ENCODE data around the gene GSTT2. TPM values are rescaled to one million over a fixed set of nuclear protein-coding genes. Genes with fewer than 3 reads are reported as not detected.
A peak's percentile ranks its signal among the peaks of the same experiment; 100 is the strongest.
"Not testable (repeated sequence)": the region's sequence is repeated elsewhere in the genome, so short reads cannot be mapped to it uniquely, and the experiment has no call there.

GSTT2 gene
- total RNA-seq, 1 experiment from 2014 or later, result not detected

DNA sequence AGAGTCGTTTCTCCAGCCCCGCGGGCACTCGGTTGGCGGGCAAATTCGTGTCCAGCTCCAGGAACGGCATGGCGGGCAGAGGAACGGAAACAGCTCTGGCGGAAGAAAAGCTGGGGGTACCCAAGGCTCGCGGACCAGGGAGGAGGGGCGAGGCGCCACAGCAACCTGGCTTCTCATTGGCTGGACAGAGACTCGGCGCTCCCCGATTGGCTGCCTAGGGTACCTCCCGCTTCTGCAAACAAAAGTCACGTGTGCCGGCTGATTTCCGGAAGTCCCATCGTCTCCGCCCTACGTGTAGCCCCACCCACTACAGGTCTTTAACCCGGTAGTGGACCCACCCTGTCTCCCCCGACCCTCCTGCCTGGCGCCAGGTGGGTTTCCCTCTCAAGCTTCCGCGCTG is 5.6 kb upstream of the GSTT2 start, which contains the start of gene DDT:
TSS of gene DDT (minus strand) at position 97 of the 400 bp plus-strand sequence. CDS start at position 70, 27 bp downstream.
- not testable (repeated sequence) for DNase-seq (ENCODE audit: low spot score)

DNA sequence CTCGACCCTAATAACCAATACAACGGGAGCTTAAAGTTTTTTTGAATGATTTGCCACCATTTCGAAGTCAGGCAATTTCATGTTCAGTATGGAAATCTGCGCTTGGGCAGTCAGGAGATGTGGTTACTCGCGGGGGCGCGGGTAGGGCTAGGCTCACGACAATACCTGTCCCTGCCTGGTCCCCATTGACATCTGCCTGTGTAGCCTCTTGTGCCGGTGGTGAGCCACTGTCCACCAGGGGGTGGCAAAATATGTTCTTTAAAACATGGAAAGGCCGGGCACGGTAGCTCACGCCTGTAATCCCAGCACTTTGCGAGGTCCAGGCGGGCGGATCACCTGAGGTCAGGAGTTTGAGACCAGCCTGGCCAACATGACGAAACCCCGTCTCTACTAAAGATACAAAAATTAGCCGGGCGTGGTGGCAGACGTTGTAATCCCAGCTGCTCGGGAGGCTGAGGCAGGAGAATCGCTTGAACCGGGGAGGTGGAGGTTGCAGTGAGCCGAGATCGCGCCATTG is 5.0 kb upstream of the GSTT2 start:
- DNase-seq (ENCODE audit: low spot score), result not testable (repeated sequence)

DNA sequence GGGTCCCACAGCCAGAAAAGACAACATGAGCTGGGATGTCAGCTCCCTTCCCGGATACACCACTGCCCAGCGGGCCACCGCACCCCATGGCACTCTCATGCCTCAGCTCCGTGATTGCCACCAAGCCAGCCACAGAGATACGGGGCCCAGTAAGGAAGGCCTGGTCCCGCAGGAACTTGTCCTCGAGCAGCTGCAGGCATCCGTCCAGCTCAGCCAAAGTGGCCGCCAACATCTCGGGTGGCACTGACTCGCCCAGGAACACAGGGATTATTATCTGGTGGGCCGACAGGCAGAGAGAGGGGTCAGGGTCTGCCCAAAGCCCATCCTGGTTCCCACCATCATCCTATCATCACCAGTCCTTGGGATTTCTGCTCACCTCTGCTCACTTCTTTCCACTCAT is 2.6 kb upstream of the GSTT2 start:
- DNase-seq (ENCODE audit: low spot score), result not testable (repeated sequence)

DNA sequence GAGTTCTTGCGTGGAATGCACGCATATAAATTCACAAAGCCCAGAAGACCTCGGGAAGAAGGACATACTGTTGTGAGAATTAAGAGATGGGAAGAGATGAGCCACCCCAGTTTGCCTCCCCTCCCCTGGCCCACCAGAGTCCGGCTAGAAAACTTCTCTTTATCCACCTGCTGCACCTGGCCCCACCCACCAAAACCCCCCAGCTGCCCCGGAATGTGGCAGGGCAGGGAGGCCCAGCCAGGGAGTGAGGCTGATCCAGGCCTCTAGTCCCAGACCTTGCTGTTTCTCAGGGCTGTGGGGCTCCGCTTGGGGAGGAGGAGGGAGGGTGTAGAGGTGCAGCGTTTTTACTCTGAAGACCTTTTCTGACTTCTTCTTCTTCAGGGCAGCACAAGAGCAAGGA is 633 bp downstream of the GSTT2 start:
- not testable (repeated sequence) for DNase-seq (ENCODE audit: low spot score)

DNA sequence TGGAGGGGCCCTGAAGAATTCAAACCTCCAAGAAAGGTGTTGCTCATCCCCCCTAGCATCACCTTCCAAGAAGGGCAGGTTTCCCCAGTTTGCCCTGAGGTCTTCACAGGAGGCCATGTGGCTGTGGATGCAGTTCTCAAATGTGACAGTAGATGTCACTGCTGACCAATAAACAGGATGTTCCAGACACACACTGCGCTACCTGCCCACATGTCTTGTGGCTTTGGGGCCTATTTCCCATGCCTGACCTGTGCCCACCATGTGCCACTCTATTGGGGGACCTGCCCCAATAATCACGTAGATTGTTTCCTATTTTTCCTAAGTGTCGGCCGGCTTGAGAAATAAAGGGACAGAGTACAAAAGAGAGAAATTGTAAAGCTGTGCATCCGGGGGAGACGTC is 4.5 kb downstream of the GSTT2 start:
- DNase-seq (ENCODE audit: low spot score), result peak; percentile 20

DNA sequence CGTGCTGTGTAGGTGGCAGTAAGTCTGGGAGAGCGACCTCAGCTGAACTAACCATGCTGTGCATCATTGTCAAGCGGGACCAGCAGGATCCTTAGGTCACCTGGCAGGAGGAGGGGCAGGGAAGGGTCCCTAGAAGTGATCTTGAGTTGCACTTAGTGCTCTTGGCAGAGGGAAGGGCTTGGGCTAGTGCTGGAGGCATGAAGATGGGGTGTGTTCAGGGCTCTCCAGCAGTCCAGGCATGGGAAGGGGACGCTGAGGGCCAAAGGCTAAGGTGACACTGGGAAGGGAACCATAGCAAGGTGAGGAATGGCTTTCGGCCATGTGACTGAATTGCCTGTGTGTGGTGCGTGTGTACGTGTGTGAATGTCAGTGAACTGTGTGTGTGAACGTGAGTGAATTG is 6.2 kb downstream of the GSTT2 start:
- DNase-seq (ENCODE audit: low spot score), result not testable (repeated sequence)

DNA sequence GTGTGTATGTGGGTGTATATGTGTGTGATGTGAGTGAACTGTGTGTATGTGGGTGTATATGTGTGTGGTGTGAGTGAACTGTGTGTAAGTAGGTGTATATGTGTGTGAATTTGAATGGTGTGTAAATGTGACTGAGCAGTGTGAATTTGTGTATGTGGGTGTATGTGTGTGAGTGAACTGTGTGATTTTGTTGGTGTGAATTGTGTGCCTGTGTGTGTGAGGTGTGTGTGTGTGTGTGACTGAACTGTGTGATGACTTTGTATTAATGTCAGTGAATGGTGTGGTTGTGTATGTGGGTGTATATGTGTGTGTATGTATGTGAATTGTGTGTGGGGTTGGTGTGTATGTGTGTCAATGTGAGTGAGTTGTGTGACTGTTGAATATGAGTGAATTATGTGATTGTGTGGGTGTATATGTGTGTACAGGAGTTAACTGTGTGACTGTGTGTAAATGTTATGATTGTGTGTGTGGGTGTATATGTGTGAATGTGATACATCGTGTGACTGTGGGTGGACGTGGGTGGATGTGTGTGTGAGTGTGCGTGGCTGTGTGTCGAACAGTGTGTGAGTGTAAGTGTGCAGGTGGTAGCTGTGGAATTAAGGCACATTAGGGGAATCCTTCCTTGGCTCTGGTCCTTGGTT is 6.7 kb downstream of the GSTT2 start:
- DNase-seq (ENCODE audit: low spot score), result not testable (repeated sequence)

DNA sequence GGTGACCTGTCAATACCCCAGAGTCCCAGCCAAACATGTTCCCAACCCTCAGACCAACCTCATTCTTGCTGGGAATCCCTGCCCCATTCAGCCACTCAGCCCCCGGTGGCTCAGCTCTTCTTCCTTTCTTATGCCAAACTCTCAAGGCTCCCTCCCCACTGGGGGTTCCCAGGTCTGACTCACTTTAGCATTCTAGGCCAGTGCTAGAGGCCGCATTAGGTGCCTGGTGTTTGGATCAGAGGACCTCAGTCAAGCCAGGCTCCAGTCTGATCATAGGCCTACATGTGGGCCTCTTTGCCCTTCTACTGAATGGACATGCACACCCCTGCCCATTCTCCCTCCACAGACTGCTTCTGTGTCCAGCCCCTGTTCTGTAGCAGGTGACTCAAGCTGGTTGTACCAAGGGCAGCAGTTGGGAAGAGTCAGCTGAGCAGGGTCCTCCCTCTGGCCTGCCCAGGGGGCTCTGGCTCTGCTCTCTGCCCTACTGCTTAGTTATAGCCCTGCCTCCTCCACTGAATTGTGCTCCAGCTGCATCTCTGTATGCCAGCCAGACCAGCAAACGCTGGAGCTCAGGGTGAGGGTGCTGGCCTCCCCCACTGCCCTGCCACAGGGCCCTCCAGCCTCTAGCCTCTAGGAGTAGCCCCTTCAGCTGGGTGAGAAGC is 9.8 kb downstream of the GSTT2 start:
- DNase-seq (ENCODE audit: low spot score), result not testable (repeated sequence)

DNA sequence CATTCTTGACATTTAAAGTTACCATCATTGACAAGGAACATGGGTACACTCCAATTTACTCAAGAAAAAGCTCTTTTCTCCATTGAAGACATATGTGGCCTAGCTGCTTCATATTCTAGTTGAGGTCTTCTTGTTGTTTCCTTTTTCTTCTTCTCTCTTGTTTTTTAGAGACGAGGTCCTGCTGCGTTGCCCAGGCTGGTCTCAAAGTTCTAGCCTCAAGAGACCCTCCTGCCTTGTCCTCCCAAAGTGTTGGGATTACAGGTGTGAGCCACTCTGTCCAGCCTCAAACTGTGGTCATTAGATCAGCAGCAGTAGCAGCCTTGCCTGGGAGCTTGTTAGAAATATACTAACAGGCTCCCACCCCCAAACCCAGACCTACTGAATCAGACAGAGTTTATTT is 13.1 kb downstream of the GSTT2 start:
- DNase-seq (ENCODE audit: low spot score), result not testable (repeated sequence)

DNA sequence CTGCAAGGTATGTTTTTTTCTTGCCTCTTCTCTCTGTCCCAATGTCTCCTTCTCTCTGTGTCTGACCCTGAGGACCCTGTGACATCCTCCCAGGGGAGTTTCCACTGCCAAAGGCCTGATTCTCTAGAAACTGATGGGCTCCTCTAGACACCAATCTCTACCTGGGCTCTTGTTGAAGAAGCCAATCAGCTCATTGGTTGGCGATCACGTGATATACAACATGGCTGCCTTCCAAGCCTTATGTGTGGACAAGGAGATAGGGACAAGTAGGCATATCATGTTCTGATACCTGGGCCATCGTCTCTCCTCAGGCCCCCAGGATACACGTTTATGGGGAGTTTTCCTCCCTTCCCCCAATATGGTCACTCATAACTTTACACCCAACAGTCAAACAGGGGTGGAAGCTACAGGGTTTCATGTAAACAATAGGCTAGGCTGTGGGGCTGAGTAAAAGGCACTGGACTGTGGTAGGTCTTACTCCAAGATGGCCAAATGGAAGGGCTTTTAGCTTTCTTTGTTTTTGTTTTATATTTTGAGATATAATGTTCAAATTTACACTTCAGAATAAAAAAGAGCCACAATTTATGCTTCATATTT is 13.7 kb downstream of the GSTT2 start:
- not testable (repeated sequence) for DNase-seq (ENCODE audit: low spot score)

DNA sequence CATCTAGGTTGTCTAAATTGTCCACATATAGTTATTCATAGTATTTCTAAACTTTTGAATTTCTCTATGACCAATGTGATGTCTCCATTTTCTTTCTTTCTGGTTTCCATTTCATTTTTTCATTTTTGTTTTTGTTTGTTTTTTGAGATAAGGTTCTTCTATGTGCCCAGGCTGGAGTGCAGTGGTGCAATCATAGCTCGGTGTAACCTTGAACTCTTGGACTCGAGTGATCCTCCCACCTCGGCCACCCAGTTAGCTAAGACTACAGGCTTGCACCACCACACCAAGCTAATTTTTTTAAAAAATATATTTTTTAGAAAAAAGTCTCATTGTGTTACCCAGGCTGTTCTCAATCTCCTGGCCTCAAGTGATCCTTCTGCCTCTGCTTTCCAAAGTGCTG is 17.2 kb downstream of the GSTT2 start:
- no peak for DNase-seq (ENCODE audit: low spot score)

DNA sequence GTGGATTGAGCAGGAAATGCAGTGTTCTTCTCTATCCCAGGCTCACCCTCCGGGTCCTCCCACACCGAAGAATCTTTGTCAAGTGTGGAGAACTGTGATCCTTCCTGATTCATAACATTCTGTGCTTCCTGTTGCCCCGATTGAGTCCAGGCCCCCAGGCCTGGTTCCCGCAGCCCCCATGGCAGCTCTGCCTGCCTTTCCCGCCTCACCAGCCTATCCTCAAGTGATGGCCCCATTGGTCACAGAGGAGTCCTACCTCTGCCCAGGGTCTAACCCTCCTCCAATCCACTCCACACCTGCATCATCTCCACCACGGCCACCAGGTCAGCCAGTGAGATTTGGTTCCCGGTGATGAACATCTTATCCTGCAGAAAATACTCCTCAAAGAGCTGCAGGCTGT is 19.8 kb downstream of the GSTT2 start:
- DNase-seq (ENCODE audit: low spot score), result not testable (repeated sequence)

DNA sequence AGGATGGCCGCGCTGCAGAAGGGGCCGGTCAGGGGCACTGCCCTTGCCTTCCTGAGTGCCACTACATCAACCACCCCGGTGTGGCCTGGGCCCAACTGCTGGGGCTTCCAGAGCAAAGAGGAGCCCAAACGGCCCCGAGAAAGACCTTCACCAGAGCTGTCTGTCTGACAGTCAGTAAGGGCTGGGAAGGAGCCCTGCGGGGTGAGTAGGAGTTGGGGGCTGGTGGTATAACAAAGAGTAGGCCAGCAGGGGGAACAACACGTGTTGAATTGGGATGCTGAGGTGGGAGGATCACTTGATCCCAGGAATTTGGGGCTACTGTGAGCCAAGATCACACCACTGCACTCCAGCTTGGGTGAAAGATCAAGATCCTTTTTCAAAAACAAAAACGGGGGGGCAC is 21.4 kb downstream of the GSTT2 start:
- no peak for DNase-seq (ENCODE audit: low spot score)

DNA sequence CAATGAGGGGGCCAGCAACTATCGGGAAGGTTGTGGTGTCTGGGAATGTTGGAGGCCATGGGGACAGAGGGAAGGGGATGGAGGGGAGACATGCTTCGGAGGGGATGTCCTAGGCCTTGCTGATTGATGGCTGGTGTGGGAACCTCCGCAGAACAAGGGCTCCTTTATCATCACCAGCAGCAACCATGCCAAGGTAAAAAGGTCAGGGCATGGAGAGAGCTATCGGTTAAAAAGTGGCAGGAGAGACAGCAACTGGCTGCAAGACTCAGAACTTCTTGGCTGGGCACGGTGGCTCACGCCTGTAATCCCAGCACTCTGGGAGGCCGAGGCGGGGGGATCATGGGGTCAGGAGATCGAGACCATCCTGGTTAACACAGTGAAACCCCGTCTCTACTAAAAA is 22.3 kb downstream of the GSTT2 start:
- no peak for DNase-seq (ENCODE audit: low spot score)

DNA sequence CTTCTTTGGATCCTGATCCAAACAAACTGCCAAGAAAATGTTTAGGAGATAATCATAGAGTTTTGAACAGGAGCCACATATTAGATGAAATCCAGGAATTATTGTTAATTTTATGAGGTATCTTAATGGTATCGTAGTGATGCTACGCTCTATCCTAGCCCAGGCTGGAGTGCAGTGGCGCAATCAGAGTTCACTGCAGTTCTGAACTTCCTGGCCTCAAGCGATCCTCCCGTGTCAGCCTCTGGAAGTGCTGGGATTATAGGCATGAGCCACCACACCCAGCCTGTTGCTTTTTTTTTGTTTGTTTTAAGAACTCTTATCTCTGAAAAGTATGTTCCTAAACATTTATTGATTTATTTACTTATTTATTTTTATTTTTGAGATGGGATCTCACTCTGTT is 22.9 kb downstream of the GSTT2 start:
- DNase-seq (ENCODE audit: low spot score), result no peak

DNA sequence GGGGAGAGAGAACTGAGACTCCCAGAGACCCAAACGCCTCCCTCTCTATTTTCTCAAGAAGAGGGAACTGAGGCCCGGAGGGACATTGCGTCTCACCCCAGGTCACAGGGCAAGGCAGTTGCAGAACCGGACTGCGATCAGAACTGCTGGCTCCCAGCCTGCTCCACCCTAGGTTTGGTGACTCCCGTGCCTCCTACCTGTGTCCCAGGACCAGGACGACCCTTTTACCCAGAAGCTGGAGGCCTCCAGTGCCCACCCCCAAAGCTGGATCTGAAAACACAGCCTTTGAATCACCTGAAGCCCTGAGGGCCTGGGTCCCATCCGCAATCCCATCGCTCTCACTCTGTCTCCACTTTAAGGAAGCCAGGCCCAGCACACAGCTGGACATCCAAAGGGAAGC is 24.0 kb downstream of the GSTT2 start:
- DNase-seq (ENCODE audit: low spot score), result no peak

DNA sequence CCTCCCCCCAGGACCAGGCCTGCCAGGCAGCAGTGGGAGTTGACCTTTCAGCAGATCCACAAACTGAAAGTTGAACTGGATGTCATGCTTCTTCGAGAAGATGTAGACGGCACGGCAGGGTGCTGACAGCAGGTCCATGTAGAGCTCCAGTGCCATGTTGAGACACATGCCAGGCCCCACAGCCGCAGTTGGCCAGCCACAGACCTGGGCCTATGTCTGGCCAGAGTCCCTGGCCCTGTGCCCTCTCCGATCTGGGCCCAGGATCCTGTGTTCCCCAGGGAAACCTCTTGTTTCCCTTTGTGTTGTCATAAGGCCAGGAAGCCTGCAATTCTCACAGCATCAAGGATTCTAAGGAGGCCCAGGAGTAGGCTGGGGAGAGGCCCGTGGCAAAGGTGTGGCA is 25.3 kb downstream of the GSTT2 start, which contains the start of gene GSTT4:
TSS of gene GSTT4 (minus strand) at position 253 of the 400 bp plus-strand sequence. CDS start at position 156, 97 bp downstream.
- no peak for DNase-seq (ENCODE audit: low spot score)

DNA sequence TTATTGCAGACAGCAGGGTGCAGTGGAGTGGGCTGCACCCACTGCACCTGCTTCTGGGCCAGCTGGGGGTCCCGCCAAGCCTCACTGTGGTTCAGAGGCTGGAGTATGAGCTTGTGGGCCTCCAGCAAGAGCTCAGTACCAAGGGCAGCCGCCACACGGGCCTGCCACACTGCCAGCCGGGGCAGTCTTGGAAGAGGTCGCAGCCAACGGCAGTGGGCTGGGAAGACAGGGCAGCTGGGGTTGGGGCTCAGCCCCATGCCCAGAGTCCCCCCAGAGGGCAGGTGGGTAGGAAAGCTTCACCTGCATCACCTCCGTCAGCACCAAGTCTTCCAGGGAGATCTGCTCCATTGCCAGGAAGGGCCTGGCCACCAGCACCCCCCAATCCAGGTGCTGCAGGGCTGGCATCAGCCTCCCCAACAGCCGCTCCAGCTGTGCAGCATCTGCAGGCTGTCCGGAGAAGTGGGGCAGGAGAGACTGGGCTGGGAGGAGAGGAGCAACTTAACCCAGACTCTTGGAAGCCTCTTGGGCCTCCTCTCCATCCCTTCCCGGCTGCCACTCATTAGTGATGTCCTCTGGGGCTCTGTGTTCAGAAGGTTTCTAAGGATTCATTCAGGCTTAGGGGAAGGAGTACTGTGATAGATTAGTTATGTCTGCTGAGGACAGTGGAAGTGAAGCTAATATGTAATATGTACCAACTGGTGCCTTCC is 26.4 kb downstream of the GSTT2 start:
- DNase-seq (ENCODE audit: low spot score), result no peak

DNA sequence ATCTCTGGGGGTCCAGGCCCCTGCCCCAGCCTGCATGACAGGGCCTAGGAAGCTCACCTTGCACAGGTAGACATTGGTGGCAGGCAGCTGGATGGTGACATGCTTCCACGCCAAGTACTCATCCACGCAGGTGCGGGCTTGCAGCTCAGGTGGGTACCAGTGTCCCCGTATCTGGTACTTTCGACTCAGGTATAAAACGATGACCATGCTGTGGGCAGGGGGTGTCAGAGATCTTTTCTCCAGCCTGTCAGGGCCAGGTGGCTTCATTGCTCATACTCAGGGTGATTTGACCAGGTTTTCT is 26.9 kb downstream of the GSTT2 start:
- DNase-seq (ENCODE audit: low spot score), result no peak

DNA sequence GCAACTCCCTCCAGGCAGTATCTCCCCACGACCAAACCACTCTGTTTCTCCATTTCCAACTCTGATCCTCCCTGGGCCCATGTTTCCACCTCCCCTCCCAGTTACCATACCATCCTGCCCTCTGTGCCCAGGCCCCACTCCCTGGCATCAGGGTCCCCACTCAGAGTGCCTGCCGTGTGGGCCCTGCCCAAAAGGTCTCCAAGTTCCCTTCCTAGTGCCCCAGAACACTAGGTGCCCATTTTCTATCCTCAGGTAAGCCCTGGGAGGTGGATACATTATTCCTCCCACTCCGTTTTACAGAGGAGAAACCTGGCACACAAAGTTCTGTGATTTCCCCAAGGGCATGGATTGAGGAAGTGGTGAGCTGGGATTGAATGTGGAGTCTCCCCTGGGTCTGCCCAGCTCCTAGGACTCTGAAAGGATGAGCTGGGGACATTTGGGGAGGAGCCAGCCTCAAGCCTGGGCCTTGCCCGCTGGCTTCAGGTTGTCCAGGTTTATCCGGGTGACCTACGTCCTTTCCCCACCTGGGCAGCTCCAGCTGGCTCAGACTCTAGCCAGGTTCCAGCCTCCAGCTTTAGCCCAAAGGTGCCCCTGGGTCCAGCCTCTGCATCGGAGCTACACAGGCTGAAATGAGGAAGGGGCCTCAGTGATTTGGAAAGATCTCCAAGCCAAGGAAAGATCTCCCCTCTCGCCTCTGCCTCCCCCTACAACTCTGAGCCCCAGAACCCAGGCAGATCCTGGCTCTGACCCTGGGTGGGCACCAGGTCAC is 27.5 kb downstream of the GSTT2 start:
- no peak for DNase-seq (ENCODE audit: low spot score)

DNA sequence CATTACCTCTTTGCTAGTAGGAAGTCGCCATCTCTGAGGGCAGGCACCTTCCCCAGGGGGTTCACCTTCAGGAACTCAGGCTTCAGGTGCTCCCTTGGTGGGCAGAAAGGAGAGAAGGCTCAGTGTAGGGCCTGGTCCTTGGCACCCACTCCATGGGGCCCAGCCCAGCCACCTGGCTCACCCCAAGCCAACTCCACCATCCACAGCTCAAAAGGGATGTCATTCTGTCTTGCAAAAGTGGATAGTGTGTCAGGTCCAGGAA is 28.0 kb downstream of the GSTT2 start:
- no peak for DNase-seq (ENCODE audit: low spot score)
